HL-60 (cell line): ENCODE data around the gene NEUROD6.

Experiments
- DNase-seq, 2 experiments: peaks; one replicate each; pipeline ENCODE4 v3.0.0-alpha.2; 2010 to 2020; ENCODE audit warnings: low read depth in 1 of 2, low spot score in 1 of 2
- H3K27ac ChIP-seq: fragments of 250-450 bp; sonication (Bioruptor Pico); replicated peaks from 2 replicates; pipeline ENCODE4 v1.5.1; 2020; ENCODE audit warnings: mild to moderate bottlenecking, moderate library complexity
- H3K27me3 ChIP-seq: fragments of 250-450 bp; sonication (Bioruptor Pico); 2 replicates; pipeline ENCODE4 v1.5.1; 2021; ENCODE audit warnings: mild to moderate bottlenecking, moderate library complexity; ENCODE audit not compliant: insufficient read depth, poor library complexity, severe bottlenecking
- H3K4me3 ChIP-seq: replicated peaks from 2 replicates; pipeline ENCODE4 v1.5.1; 2011; ENCODE audit warnings: mild to moderate bottlenecking, control low read depth, low read length; ENCODE audit not compliant: insufficient read depth
- CTCF ChIP-seq: IDR thresholded peaks from one replicate; pipeline ENCODE4 v1.5.1; 2011; ENCODE audit warnings: low read length, control low read depth, inconsistent platforms; ENCODE audit not compliant: insufficient read depth
- GABPA ChIP-seq: IDR thresholded peaks from 2 replicates; pipeline ENCODE4 v1.6.1; 2012; ENCODE audit warnings: low read depth
- POLR2AphosphoS5 ChIP-seq: IDR thresholded peaks from 2 replicates; pipeline ENCODE4 v1.6.1; 2012; ENCODE audit warnings: low read depth
- REST ChIP-seq: IDR thresholded peaks from 2 replicates; pipeline ENCODE4 v1.6.1; 2012; ENCODE audit warnings: low read depth; ENCODE audit not compliant: insufficient replicate concordance
- SPI1 ChIP-seq: IDR thresholded peaks from 2 replicates; pipeline ENCODE4 v1.6.1; 2012; ENCODE audit warnings: low read depth, mild to moderate bottlenecking, borderline replicate concordance

The NEUROD6 gene

GRCh38 chr7:31323101-31323500, 17.4 kb downstream of the NEUROD6 start:
- Histone ChIP-seq H3K4me3 (no peak overlapping the region), H3K27ac (no peak overlapping the region), H3K27me3 (no peaks in the 10 kb centered on the region)
- TF ChIP-seq CTCF (no peak), POLR2AphosphoS5 (no peak), SPI1 (no peak), REST (no peak), GABPA (no peak)
- DNase-seq, result no peak

GRCh38 chr7:31320675-31321074, 19.9 kb downstream of the NEUROD6 start:
- no peak overlapping the region for H3K4me3 ChIP-seq
- TF ChIP-seq SPI1 (no peak), GABPA (no peak), CTCF (no peak), POLR2AphosphoS5 (no peak), REST (no peak)
- H3K27ac ChIP-seq, result no peak overlapping the region
- no peak for DNase-seq
- no peaks in the 10 kb centered on the region for H3K27me3 ChIP-seq

GRCh38 chr7:31318313-31318712, 22.2 kb downstream of the NEUROD6 start:
- Histone ChIP-seq H3K27me3 (no peaks in the 10 kb centered on the region), H3K27ac (no peak overlapping the region), H3K4me3 (no peak overlapping the region)
- no peak for TF ChIP-seq POLR2AphosphoS5
- TF ChIP-seq REST, result no peak
- DNase-seq, result no peak

- no peak for TF ChIP-seq SPI1
- no peak for TF ChIP-seq CTCF
- DNase-seq, result no peak
- Histone ChIP-seq H3K27me3 (no peaks in the 10 kb centered on the region), H3K27ac (no peak overlapping the region), H3K4me3 (no peak overlapping the region)
Observed at GRCh38 chr7:31316876-31317275, 23.6 kb downstream of the NEUROD6 start.
